ENCODE measurements around the gene HGF. TPM values are rescaled to one million over a fixed set of nuclear protein-coding genes. Genes with fewer than 3 reads are reported as not detected.
"Not testable (repeated sequence)": the region's sequence is repeated elsewhere in the genome, so short reads cannot be mapped to it uniquely, and the experiment has no call there.

HGF gene
- total RNA-seq, 2 donors from 2014 or later: 12.6 to 35.7 TPM

DNA sequence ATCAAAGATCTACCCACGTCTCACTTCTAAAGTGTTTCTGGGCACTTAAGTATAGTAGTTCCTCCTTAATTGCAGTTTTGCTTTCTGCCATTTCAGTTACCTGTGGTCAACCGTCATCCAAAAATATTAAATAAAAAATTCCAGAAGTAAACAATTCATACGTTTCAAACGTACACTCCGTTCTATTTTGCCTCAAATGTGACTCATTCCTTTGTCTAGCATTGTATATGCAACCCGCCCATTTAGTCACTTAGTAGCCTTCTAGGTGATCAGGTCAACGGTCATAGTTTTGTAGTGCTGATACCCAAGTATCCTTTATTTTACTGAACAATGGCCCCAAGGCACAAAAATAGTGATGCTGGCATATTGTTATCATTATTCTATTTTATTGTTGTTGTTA lies 33.8 kb downstream of the HGF start:
- Histone ChIP-seq H3K27me3 (replicated peaks; ENCODE audit: insufficient read depth) (no peaks in the 10 kb centered on the region), H3K36me3 (no peaks in the 10 kb centered on the region), H3K27ac (no peak overlapping the region), H3K4me1 (ENCODE audit: control insufficient read depth in 1 of 2, low read depth in 2 of 2) (no peaks in the 10 kb centered on the region), H3K4me3 (no peak overlapping the region), H3K9me3 (no peaks in the 10 kb centered on the region)
- TF ChIP-seq, protein P1, sequence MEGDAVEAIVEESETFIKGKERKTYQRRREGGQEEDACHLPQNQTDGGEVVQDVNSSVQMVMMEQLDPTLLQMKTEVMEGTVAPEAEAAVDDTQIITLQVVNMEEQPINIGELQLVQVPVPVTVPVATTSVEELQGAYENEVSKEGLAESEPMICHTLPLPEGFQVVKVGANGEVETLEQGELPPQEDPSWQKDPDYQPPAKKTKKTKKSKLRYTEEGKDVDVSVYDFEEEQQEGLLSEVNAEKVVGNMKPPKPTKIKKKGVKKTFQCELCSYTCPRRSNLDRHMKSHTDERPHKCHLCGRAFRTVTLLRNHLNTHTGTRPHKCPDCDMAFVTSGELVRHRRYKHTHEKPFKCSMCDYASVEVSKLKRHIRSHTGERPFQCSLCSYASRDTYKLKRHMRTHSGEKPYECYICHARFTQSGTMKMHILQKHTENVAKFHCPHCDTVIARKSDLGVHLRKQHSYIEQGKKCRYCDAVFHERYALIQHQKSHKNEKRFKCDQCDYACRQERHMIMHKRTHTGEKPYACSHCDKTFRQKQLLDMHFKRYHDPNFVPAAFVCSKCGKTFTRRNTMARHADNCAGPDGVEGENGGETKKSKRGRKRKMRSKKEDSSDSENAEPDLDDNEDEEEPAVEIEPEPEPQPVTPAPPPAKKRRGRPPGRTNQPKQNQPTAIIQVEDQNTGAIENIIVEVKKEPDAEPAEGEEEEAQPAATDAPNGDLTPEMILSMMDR (IDR thresholded peaks at IDR 0.05): no peak
- ATAC-seq (ENCODE audit: insufficient number of reproducible peaks, low FRiP score, low read depth): no peak
- DNase-seq (ENCODE audit: low spot score): no peak

DNA sequence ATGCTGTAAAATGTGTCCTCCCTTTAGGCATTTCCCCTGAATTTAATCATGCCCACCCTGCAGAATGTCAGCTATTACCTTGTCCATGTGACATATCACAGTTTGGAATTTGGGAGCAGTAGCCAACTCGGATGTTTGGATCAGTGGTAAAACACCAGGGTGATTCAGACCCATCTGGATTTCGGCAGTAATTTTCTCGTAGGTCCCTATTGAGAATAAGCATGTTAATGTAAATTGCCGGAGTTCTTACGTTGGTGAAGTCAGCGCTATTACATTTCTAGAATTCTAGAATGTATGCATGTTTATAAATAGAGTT lies 44.1 kb downstream of the HGF start:
- Histone ChIP-seq H3K9me3 (no peaks in the 10 kb centered on the region), H3K36me3 (no peaks in the 10 kb centered on the region), H3K4me3 (no peak overlapping the region), H3K27me3 (replicated peaks; ENCODE audit: insufficient read depth) (no peaks in the 10 kb centered on the region), H3K4me1 (ENCODE audit: control insufficient read depth in 1 of 2, low read depth in 2 of 2) (no peaks in the 10 kb centered on the region), H3K27ac (no peak overlapping the region)
- ATAC-seq (ENCODE audit: insufficient number of reproducible peaks, low FRiP score, low read depth): no peak
- TF ChIP-seq, protein P1 (IDR thresholded peaks at IDR 0.05): no peak
- DNase-seq (ENCODE audit: low spot score): no peak

DNA sequence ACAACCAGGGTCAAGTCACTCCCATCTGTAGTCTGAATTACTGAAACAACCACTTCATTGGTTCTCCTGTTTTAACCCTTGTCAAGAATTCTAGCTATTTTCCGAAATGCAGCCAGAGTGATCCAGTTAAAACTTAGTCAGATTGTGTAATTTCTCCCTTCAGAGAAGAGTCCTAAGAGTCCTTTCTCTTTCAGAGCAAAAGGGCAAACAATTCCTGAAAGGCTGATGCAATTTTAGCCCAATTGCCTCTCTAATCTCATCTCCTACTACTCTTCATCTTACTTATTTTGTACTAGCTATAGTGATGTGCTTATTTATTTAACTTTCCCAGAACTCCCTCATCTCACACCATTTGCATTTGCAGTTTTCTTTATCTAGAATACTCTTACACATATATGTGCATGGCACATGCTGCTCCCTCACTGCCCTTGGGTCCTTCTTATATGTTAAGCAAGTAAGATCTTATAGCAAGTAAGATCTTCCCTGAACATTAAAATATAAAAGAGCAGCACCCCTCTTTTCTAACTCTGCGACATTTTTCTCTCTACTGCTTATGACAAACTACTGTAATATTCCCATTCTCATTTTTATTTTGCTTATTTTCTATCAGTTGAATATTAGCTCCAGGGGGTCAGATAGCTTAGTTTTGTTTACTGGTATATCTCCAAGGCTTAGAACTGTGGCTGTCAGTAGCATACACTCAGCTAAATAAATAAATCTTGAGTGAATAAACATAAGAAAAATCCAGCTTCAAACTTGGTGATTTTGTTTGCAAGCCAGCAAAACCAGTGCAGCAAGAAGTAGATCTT lies 44.6 kb downstream of the HGF start:
- TF ChIP-seq, protein P1 (IDR thresholded peaks at IDR 0.05): no peak
- no peaks in the 10 kb centered on the region for H3K9me3 ChIP-seq
- no peaks in the 10 kb centered on the region for H3K27me3 ChIP-seq (replicated peaks; ENCODE audit: insufficient read depth)
- no peak overlapping the region for H3K27ac ChIP-seq
- H3K4me3 ChIP-seq: no peak overlapping the region
- H3K36me3 ChIP-seq: no peaks in the 10 kb centered on the region
- no peak for ATAC-seq (ENCODE audit: insufficient number of reproducible peaks, low FRiP score, low read depth)
- no peak for DNase-seq (ENCODE audit: low spot score)
- H3K4me1 ChIP-seq (ENCODE audit: control insufficient read depth in 1 of 2, low read depth in 2 of 2): no peaks in the 10 kb centered on the region

DNA sequence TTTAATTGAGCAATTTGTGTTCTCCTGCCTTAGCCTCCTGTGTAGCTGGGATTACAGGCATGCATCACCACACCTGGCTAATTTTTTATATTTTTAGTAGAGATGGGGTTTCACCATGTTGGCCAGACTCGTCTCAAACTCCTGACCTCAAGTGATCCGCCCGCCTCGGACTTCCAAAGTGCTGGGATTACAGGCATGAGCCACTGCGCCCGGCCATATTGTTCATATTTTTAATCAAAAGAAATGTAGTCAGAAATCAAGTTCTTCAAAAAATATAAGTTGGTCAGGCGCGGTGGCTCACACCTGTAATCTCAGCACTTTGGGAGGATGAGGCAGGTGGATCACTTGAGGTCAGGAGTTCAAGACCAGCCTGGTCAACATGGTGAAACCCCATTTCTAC lies 47.6 kb downstream of the HGF start:
- not testable (repeated sequence) for H3K4me3 ChIP-seq; DNase-seq (ENCODE audit: low spot score); H3K4me1 ChIP-seq (ENCODE audit: control insufficient read depth in 1 of 2, low read depth in 2 of 2); H3K27me3 ChIP-seq (replicated peaks; ENCODE audit: insufficient read depth); ATAC-seq (ENCODE audit: insufficient number of reproducible peaks, low FRiP score, low read depth); H3K9me3 ChIP-seq; H3K36me3 ChIP-seq; H3K27ac ChIP-seq

DNA sequence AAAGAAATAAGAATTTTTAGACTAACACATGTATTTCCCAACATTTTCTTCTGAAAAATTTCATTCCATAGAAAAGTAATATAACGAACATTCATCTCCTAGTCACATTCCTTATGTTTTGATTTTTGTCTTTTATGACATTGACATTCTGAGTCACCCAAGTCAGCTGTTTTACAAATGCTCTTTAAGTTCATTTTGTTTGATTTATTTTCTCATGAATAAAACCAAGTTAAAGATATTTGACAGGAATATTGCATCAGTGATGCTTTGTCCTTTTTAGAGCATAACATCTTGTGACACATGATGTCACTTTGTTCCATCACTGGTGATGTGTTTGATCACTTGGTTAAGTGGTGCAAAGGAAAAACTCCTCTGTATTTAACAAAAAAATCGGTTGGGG lies 48.4 kb downstream of the HGF start:
- no peaks in the 10 kb centered on the region for H3K27me3 ChIP-seq (replicated peaks; ENCODE audit: insufficient read depth)
- H3K4me3 ChIP-seq: no peak overlapping the region
- H3K4me1 ChIP-seq (ENCODE audit: control insufficient read depth in 1 of 2, low read depth in 2 of 2): no peaks in the 10 kb centered on the region
- H3K27ac ChIP-seq: no peak overlapping the region
- H3K36me3 ChIP-seq: no peaks in the 10 kb centered on the region
- TF ChIP-seq, protein P1 (IDR thresholded peaks at IDR 0.05): no peak
- no peaks in the 10 kb centered on the region for H3K9me3 ChIP-seq
- ATAC-seq (ENCODE audit: insufficient number of reproducible peaks, low FRiP score, low read depth) (no peak), DNase-seq (ENCODE audit: low spot score) (no peak)

DNA sequence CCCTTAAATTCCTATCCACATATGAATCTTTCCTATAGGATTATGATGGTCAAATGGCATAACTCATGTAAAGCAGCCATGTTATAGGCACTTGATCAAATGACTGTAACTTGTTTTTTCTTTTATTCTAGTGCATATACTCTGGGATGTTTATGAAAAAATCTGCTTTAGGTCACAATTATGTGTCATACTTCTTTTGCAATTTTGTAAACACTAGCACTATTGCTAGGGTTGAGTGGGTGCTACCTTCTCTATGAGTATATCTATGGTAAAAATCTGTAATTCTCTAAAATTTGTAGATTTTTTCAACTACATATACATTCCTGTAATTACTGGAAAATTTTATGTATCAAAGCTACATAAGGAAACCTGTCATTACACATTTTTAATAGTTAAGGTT lies 50.0 kb downstream of the HGF start:
- TF ChIP-seq, protein P1 (IDR thresholded peaks at IDR 0.05): no peak
- Histone ChIP-seq H3K27me3 (replicated peaks; ENCODE audit: insufficient read depth) (no peaks in the 10 kb centered on the region), H3K27ac (no peak overlapping the region), H3K4me1 (ENCODE audit: control insufficient read depth in 1 of 2, low read depth in 2 of 2) (no peaks in the 10 kb centered on the region), H3K9me3 (no peaks in the 10 kb centered on the region), H3K36me3 (no peaks in the 10 kb centered on the region), H3K4me3 (no peak overlapping the region)
- DNase-seq (ENCODE audit: low spot score) (no peak), ATAC-seq (ENCODE audit: insufficient number of reproducible peaks, low FRiP score, low read depth) (no peak)
